Prostate gland (tissue), 2 donors: ENCODE data around the gene DPEP3. TPM values are rescaled to one million over a fixed set of nuclear protein-coding genes. Genes with fewer than 3 reads are reported as not detected.

Source experiments
- DNase-seq: peaks from one replicate; pipeline ENCODE4 v3.0.0-alpha.2; 2019; ENCODE audit warnings: low spot score
- H3K27ac ChIP-seq, 2 donors: fragments of 200-600 bp; sonication (generic); 2 replicates each; pipeline ENCODE4 v1.5.1; 2017 to 2019
- H3K27me3 ChIP-seq: fragments of 200-600 bp; sonication (generic); replicated peaks from 2 replicates; pipeline ENCODE4 v1.5.1; 2019; ENCODE audit not compliant: insufficient read depth
- H3K36me3 ChIP-seq, 2 donors: fragments of 200-600 bp; sonication (generic); 1 replicate in 1 of 2; 2 replicates in 1 of 2; pipeline versions ENCODE4 v1.5.1 to v1.8.1; 2017 to 2019
- H3K4me1 ChIP-seq: fragments of 200-600 bp; sonication (generic); replicated peaks from 2 replicates; pipeline ENCODE4 v1.5.1; 2019
- H3K4me3 ChIP-seq, 2 donors: fragments of 200-600 bp; sonication (generic); 2 replicates each; pipeline ENCODE4 v1.5.1; 2017 to 2019
- H3K9me3 ChIP-seq: fragments of 200-600 bp; sonication (generic); 2 replicates; pipeline ENCODE4 v1.5.1; 2017
- POLR2A ChIP-seq: fragments of 450-650 bp; IDR thresholded peaks from one replicate; pipeline ENCODE4 v1.6.1; 2016; ENCODE audit warnings: antibody characterized with exemption, mild to moderate bottlenecking
- POLR2AphosphoS5 ChIP-seq: sonication (generic); formaldehyde crosslinking; IDR thresholded peaks from one replicate; pipeline ENCODE4 v1.6.1; 2017; ENCODE audit warnings: antibody characterized with exemption
- WGBS: methylation state at CpG from one replicate; pipeline ENCODE4 v1.1.5; 2018; 5-methylcytosine and 5-hydroxymethylcytosine counted together
- intact Hi-C: fragments of 100-400 bp; cut with DNase I; formaldehyde crosslinking; loops from one replicate; pipeline ENCODE4 v1.14.2; 2022
- total RNA-seq, 2 donors: library from RNA; depleted of rRNA; stranded (reverse); fragments of >200 nt; gene quantifications; one replicate each; pipeline ENCODE4 v1.1.0, GENCODE V29; 2016
- TF ChIP-seq, protein P1 (sequence below), 4 experiments: fragments of 200-600 bp in 2 of 4; fragments of 450-650 bp in 2 of 4; sonication (generic) in 2 of 4; IDR thresholded peaks; 1 replicate in 3 of 4; 2 replicates in 1 of 4; pipeline ENCODE4 v1.5.1; 2016 to 2019; ENCODE audit warnings: antibody characterized with exemption in 4 of 4, mild to moderate bottlenecking in 2 of 4, moderate library complexity in 2 of 4

The DPEP3 gene
- total RNA-seq, 2 donors from 2014 or later = 49.9 TPM; not detected in 1

DNA sequence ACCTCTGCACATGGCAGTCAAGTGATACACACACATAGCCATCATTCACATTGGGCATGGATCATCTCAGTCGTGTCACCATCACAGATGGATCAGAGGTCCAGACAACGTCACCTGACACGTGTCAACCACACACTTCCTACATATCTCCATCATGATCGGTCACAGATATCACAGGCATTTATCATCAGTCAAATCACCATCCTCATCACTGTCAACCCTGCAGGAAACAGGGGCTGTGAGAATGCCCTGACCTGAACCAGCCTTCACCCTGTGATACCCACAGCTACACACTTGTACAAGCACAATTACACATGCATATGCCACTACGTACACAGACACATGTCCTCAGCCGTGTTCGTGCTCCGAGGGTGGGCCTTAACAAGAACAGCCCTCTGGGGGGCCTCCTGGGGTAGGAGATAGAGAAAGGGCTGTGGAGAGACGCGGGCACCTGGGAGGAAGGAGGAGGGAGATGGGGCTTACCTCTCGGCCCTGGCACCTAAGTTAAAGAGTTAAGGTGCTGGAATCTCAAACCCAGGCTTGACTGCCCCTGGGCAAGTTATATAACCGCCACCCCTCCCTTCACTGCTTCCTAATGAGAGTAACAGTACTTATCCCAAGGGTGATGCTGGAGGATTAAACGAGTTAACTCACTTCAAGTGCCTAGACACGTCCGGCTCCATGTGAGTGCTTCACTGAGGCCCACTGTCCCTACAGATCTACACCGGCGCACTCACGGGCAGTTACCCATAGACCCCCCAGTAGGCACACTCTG lies 12.9 kb downstream of the DPEP3 start:
- Histone ChIP-seq H3K4me3 (peak overlapping the region; percentile 67 to 78), H3K4me1 (peaks cover 8% of the 10 kb centered on the region), H3K27me3 (no peaks in the 10 kb centered on the region), H3K9me3 (no peaks in the 10 kb centered on the region), H3K27ac (peak overlapping the region; percentile 84 to 88), H3K36me3 (peaks cover 0 to under 1% of the 10 kb centered on the region in 2 donors)
- WGBS = 11% methylated on average over 18 of the region's 18 CpGs
- TF ChIP-seq, protein P1, sequence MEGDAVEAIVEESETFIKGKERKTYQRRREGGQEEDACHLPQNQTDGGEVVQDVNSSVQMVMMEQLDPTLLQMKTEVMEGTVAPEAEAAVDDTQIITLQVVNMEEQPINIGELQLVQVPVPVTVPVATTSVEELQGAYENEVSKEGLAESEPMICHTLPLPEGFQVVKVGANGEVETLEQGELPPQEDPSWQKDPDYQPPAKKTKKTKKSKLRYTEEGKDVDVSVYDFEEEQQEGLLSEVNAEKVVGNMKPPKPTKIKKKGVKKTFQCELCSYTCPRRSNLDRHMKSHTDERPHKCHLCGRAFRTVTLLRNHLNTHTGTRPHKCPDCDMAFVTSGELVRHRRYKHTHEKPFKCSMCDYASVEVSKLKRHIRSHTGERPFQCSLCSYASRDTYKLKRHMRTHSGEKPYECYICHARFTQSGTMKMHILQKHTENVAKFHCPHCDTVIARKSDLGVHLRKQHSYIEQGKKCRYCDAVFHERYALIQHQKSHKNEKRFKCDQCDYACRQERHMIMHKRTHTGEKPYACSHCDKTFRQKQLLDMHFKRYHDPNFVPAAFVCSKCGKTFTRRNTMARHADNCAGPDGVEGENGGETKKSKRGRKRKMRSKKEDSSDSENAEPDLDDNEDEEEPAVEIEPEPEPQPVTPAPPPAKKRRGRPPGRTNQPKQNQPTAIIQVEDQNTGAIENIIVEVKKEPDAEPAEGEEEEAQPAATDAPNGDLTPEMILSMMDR (IDR thresholded peaks at IDR 0.05) = no peak
- TF ChIP-seq POLR2AphosphoS5 (no peak), POLR2A (no peak)
- intact Hi-C loops = no loop called here
- no peak for DNase-seq

DNA sequence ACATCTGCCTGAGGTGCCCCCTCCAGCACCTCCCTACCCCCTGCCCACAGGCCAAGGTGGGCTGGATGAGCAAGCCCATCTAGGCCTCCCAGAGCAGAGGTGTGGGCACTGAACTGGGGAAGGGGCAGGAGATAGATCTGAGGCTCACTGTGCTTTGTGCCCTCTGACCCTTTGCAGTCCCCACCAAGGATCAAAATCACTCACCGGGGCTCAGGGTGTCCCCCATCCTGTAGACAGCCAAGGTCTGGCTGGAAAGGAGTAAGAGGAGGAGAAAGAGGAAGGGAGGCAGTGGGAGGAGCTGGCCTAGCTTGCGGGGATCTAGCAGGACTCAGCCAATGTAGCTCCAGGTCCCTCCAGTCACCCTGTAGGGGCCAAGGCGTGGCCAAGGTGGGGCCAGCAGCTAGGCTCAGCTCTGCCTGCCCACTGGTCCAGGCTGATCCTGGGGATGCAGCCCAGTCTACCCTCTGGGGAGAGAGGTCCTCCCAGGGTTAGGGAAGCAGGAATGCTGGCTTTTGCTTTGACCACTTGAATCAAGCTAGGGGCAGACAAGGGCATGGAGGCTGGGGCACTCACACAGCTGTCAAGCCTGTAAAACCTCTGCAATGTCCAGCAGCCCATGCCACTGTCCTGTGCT lies 13.6 kb downstream of the DPEP3 start:
- TF ChIP-seq POLR2A = peak; percentile 16
- TF ChIP-seq, protein P1 (IDR thresholded peaks at IDR 0.05) = no peak
- peaks cover 8% of the 10 kb centered on the region for H3K4me1 ChIP-seq
- H3K4me3 ChIP-seq = peak overlapping the region; percentile 67 to 78
- H3K27me3 ChIP-seq = no peaks in the 10 kb centered on the region
- no peak for DNase-seq
- intact Hi-C loops = no loop called here
- peaks cover 0 to 8% of the 10 kb centered on the region in 2 donors for H3K36me3 ChIP-seq
- no peaks in the 10 kb centered on the region for H3K9me3 ChIP-seq
- 23% methylated on average over 3 of the region's 3 CpGs for WGBS
- peak overlapping the region; percentile 50 to 88 for H3K27ac ChIP-seq

DNA sequence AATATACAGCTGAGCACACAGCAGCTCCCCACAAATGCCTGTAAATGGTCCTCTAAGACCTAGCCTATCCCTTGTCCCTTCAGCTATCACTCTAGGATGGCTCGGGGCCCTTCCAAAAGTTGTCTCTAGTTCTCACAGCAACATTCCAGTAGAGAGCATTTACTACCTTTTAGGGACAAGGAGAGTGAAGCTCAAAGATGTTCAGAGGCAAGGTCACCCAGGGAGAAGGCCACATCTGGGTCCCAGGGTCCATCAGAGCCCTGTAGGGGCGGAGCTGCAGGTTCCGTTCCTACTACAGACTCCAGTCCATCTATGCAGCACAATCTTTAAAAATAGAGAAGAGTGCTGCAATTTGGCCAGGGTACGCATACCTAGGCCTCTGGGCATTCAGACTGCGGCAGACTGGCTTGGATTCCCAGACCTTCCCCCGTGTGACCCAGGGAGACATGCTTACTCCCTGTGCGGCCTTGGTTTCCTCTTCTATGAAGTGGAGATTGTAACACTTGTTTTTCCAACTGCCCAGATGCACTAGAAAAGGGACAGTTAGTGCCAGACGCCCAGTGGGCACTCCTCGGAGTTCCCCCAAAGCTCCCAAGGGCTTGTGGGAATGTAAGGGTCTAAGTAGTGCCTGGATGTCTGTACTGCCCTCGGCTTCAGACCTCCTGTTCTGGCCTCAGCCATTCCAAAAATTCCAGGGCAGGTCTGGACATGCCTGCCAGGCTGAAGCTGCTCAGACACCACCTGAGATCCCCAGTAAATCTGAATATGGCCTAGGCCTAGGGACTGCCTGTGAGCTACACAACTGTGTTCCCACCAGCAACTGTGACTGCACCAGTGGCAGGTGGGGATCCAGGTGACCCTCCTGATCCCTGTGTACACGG lies 14.4 kb downstream of the DPEP3 start:
- H3K4me1 ChIP-seq = peaks cover 14% of the 10 kb centered on the region

DNA sequence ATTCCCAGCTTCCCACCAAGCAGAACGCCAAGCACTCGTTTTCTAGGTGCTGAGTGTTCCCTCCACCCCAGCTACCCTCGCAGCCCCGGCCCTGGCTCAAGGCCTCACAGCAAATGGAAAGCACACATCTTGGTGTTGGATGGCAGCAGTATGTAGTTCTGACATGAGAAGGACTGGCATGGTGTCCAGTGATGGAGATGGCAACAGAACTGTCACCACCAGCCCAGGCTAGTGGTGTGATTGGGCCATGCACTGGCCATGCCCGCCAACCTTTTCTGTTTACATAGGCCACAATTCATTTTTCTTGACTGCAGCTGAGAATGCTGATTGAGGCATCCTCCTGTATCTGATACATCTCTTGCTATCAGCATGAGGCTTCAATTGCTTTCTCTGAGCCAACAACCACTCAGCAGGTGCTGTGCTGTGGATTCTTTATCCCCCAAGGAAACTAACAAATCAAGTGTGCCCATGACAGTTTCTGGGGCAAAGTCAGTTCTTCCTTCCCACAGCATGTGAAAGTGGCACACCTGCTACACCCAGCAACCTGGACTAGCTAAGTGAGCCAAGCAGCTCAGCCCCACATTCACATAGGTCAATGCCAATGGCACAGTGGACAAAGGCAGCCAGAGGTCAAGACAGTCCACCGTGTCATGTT lies 15.7 kb downstream of the DPEP3 start:
- intact Hi-C loops = no loop called here
- Histone ChIP-seq H3K9me3 (no peaks in the 10 kb centered on the region), H3K27me3 (no peaks in the 10 kb centered on the region), H3K4me3 (no peak overlapping the region), H3K27ac (no peak overlapping the region), H3K36me3 (peaks cover 0 to 10% of the 10 kb centered on the region in 2 donors), H3K4me1 (peaks cover 14% of the 10 kb centered on the region)
- TF ChIP-seq POLR2A (no peak), POLR2AphosphoS5 (no peak)
- TF ChIP-seq, protein P1 (IDR thresholded peaks at IDR 0.05) = no peak
- no peak for DNase-seq
- WGBS = 80% methylated on average over 6 of the region's 6 CpGs

More for the DNA sequence above, 14.4 kb downstream of the DPEP3 start:
- peak overlapping the region in 1 of 2 donors; percentile 78 for H3K4me3 ChIP-seq
- peak overlapping the region; percentile 50 to 88 for H3K27ac ChIP-seq
- H3K9me3 ChIP-seq = no peaks in the 10 kb centered on the region
- no peaks in the 10 kb centered on the region for H3K27me3 ChIP-seq
- DNase-seq = no peak
- intact Hi-C loops = no loop called here
- TF ChIP-seq, protein P1 (IDR thresholded peaks at IDR 0.05) = no peak
- no peak for TF ChIP-seq POLR2AphosphoS5
- TF ChIP-seq POLR2A = no peak
- peaks cover 0 to 10% of the 10 kb centered on the region in 2 donors for H3K36me3 ChIP-seq
- WGBS = 47% methylated on average over 11 of the region's 11 CpGs
